Activated CD4-positive, alpha-beta T cell treated with anti-CD3 and anti-CD28 coated beads for 36 hours (primary cell): ENCODE measurements around the gene SLC7A6. TPM values are rescaled to one million over a fixed set of nuclear protein-coding genes. Genes with fewer than 3 reads are reported as not detected.

Source experiments
- ATAC-seq: fragments of 200-7000 bp; cut with Tn5 transposase; one replicate; pipeline ENCODE4 v1.10.0; 2021; ENCODE audit warnings: mild to moderate bottlenecking, moderate library complexity
- CTCF ChIA-PET: fragments of 350-600 bp; sonication (Branson Sonifier 250); formaldehyde crosslinking; loops from one replicate; lab custom pipeline; 2021; ENCODE audit warnings: antibody characterized with exemption; lab: Charles Lee
- POLR2A ChIA-PET: fragments of 350-600 bp; sonication (Branson Sonifier 250); formaldehyde crosslinking; loops from one replicate; lab custom pipeline; 2021; ENCODE audit warnings: antibody characterized with exemption, inconsistent platforms; lab: Charles Lee
- DNase-seq: peaks from one replicate; pipeline ENCODE4 v3.0.0-alpha.2; 2020
- H3K27ac Mint-ChIP-seq: one replicate; pipeline ENCODE4 v1.8.0; 2021; ENCODE audit warnings: mixed read lengths
- H3K27me3 Mint-ChIP-seq: one replicate; pipeline ENCODE4 v1.8.0; 2021; ENCODE audit warnings: mixed read lengths
- H3K36me3 Mint-ChIP-seq: one replicate; pipeline ENCODE4 v1.8.0; 2021; ENCODE audit warnings: low read depth, mixed read lengths
- H3K4me1 Mint-ChIP-seq: one replicate; pipeline ENCODE4 v1.8.0; 2021; ENCODE audit warnings: mixed read lengths
- H3K4me3 Mint-ChIP-seq: one replicate; pipeline ENCODE4 v1.8.0; 2021; ENCODE audit warnings: mild to moderate bottlenecking, moderate library complexity, mixed read lengths
- H3K9me3 Mint-ChIP-seq: one replicate; pipeline ENCODE4 v1.8.0; 2021; ENCODE audit warnings: low read depth, mixed read lengths
- intact Hi-C, 2 experiments: fragments of 100-400 bp; cut with DNase I in 1 of 2; cut with micrococcal nuclease in 1 of 2; formaldehyde crosslinking; loops; one replicate each; pipeline versions ENCODE4 v1.14.2 to v1.15.1; 2022 to 2024; cut with DNase I, micrococcal nuclease
- total RNA-seq, 2 experiments: library from RNA; stranded (reverse); gene quantifications; one replicate each; pipeline ENCODE4 v1.2.3, GENCODE V29; 2021

The SLC7A6 gene
- total RNA-seq, 2 experiments from 2014 or later: 55.7 to 58.7 TPM

DNA sequence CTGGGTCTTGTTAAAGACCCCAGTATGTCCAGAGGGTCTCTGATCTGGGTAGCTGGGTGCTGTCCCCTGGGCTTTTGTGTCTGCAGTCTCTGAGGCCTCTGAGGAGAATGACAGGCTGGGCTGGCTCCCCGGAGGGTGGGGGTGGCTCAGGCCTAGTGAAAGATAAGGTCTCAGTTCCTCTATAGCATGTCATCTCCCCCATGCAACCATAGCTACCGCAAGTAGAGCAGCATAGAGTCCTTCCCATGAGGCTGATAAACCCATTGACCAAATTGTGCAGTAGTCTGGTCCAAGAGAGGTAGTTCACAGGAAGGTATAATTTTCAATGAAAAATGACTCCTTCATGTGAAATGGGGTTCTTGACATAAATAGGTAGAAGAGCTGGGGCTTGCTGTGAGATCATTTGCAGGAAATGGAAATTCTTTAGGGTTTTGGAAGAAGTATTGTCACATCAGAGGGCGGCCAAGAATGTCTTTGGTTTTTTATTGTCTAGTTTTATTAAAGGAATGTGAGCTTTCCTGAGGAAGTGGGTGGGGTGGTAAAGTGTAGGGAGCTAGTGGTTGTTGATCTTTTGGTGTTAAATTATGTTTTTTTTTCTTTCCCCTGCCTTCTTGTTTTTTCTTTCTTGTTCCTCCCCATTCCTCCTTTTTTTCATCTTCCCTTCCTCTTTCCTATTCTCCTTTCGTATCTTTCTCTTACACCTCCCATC, 25.4 kb downstream of the SLC7A6 start:
- no peaks in the 10 kb centered on the region for H3K9me3 Mint-ChIP-seq
- intact Hi-C loops: loop anchor here (1.0 to 2.0 kb wide), 3 partner anchors 14 to 25 kb away; partner anchors contain the start of gene SLC7A6 (in 1 of the 2)
- H3K36me3 Mint-ChIP-seq: peaks cover 62% of the 10 kb centered on the region
- H3K4me3 Mint-ChIP-seq: peak overlapping the region; percentile 0
- ChIA-PET CTCF (interaction anchor here (0.6 to 7.7 kb wide), 19 partner anchors 10 to 1063 kb away, joined by 3 to 54 read pairs (median 6); partner anchors contain the start of genes PRMT7, SLC7A6 and SLC7A6OS), POLR2A (interaction anchor here (0.6 to 2.3 kb wide), 7 partner anchors 8 to 29 kb away, joined by 3 to 11 read pairs (median 4); partner anchors contain the start of gene SLC7A6)
- peaks cover 83% of the 10 kb centered on the region for H3K4me1 Mint-ChIP-seq
- H3K27ac Mint-ChIP-seq: peak overlapping the region; percentile 96
- no peaks in the 10 kb centered on the region for H3K27me3 Mint-ChIP-seq
- ATAC-seq: peak; percentile 77
- peak; percentile 79 for DNase-seq

DNA sequence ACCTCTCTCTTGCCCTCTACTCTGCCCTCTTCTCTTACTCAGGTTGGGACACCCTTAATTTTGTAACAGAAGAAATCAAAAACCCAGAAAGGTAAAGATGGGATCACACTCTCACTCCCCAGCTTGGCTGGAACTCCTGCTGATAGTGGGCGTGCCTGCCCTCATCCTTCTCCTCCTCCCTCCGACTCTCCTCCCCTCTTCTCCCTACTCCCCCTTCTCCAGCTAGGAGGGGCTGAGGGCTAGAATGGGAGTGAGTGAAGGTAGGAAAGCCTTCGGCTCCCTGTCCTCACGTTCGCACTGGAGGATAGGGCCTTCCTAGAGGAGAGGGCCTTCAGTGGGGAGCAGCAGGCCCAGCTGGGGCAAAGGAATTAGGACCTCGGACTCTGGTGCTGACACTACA, 26.1 kb downstream of the SLC7A6 start:
- Mint-ChIP-seq H3K4me3 (no peak overlapping the region), H3K27ac (peak overlapping the region; percentile 96), H3K4me1 (peaks cover 76% of the 10 kb centered on the region), H3K9me3 (no peaks in the 10 kb centered on the region), H3K36me3 (peaks cover 62% of the 10 kb centered on the region), H3K27me3 (no peaks in the 10 kb centered on the region)
- POLR2A ChIA-PET: interaction anchor here (0.5 to 2.3 kb wide), 6 partner anchors 9 to 26 kb away, joined by 3 to 11 read pairs (median 3); partner anchors contain the start of gene SLC7A6
- DNase-seq: no peak
- ATAC-seq: no peak
- CTCF ChIA-PET: interaction anchor here (0.9 to 7.7 kb wide), 13 partner anchors 10 to 54 kb away, joined by 3 to 54 read pairs (median 11); partner anchors contain the start of genes PRMT7, SLC7A6 and SLC7A6OS
- intact Hi-C loops: no loop called here

DNA sequence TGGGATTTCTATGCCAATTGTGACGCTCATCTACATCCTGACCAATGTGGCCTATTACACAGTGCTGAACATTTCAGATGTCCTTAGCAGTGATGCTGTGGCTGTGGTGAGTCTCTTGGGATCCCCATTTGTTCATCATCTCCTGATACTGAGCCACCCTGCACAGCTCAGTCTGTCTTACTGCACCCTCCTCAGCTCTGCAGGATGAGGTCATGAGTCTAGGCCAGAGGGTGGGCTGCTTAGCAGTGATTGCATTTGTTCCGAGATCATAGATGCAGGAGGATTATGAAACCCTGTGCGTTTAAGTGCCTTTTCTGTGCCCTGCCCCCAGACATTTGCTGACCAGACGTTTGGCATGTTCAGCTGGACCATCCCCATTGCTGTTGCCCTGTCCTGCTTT, 26.9 kb downstream of the SLC7A6 start:
- H3K27me3 Mint-ChIP-seq: no peaks in the 10 kb centered on the region
- peak overlapping the region; percentile 96 for H3K27ac Mint-ChIP-seq
- peaks cover 64% of the 10 kb centered on the region for H3K36me3 Mint-ChIP-seq
- intact Hi-C loops: no loop called here
- ChIA-PET POLR2A (interaction anchor here (1.3 kb wide), 1 partner anchor 20 kb away, joined by 6 read pairs; the partner anchor contains the start of genes PRMT7 and SLC7A6OS), CTCF (interaction anchor here (0.6 to 7.7 kb wide), 11 partner anchors 8 to 61 kb away, joined by 3 to 54 read pairs (median 6); partner anchors contain the start of gene SLC7A6)
- peaks cover 68% of the 10 kb centered on the region for H3K4me1 Mint-ChIP-seq
- H3K4me3 Mint-ChIP-seq: no peak overlapping the region
- no peaks in the 10 kb centered on the region for H3K9me3 Mint-ChIP-seq
- DNase-seq: no peak
- ATAC-seq: no peak

DNA sequence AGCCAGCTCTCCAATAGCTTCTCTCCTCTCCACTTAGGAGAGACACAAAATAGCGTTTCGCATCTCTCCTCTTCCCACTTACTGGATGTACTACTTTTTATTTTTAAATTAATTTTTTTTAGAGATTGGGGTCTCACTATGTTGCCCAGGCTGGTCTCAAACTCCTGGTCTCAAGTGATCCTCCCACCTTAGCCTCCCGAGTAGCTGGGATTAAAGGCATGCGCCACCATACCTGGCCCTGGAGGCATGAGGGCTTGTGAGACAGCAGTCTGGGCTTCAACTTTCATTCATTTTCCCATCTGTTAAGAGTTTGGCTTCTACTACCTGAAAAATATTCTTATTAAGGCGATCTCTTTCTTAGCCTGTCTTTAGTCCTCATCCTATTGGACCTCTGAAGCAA, 28.1 kb downstream of the SLC7A6 start:
- Mint-ChIP-seq H3K27ac (peak overlapping the region; percentile 96), H3K27me3 (no peaks in the 10 kb centered on the region), H3K9me3 (no peaks in the 10 kb centered on the region), H3K4me3 (no peak overlapping the region), H3K4me1 (peaks cover 56% of the 10 kb centered on the region), H3K36me3 (peaks cover 61% of the 10 kb centered on the region)
- intact Hi-C loops: no loop called here
- ATAC-seq (no peak), DNase-seq (no peak)
- CTCF ChIA-PET: interaction anchor here (0.6 to 7.7 kb wide), 8 partner anchors 8 to 31 kb away, joined by 3 to 54 read pairs (median 8); partner anchors contain the start of gene SLC7A6
- POLR2A ChIA-PET: interaction anchor here (1.3 kb wide), 1 partner anchor 19 kb away, joined by 6 read pairs; the partner anchor contains the start of genes PRMT7 and SLC7A6OS

DNA sequence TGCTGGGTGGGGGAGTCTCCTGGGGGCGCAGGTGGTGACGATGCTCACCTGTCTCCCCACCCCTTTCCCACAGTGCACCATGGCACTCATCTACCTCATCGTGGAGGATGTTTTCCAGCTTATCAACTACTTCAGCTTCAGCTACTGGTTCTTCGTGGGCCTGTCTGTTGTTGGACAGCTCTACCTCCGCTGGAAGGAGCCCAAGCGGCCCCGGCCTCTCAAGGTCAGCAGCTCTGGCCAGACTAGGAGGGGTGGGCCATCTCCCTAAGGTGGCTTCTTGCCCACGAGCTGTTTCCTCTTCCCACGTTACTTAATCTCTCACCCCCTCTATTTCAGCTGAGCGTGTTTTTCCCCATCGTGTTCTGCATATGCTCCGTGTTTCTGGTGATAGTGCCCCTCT, 32.0 kb downstream of the SLC7A6 start:
- no peaks in the 10 kb centered on the region for H3K9me3 Mint-ChIP-seq
- no peak for ATAC-seq
- H3K27me3 Mint-ChIP-seq: no peaks in the 10 kb centered on the region
- peaks cover 26% of the 10 kb centered on the region for H3K4me1 Mint-ChIP-seq
- DNase-seq: no peak
- intact Hi-C loops: no loop called here
- H3K36me3 Mint-ChIP-seq: peaks cover 67% of the 10 kb centered on the region
- POLR2A ChIA-PET: no interaction called here
- no peak overlapping the region for H3K4me3 Mint-ChIP-seq
- CTCF ChIA-PET: interaction anchor here (1.0 to 7.7 kb wide), 4 partner anchors 10 to 204 kb away, joined by 3 to 54 read pairs (median 4); no protein-coding TSS in a partner anchor
- H3K27ac Mint-ChIP-seq: peak overlapping the region; percentile 37

- H3K9me3 Mint-ChIP-seq: no peaks in the 10 kb centered on the region
- POLR2A ChIA-PET: no interaction called here
- DNase-seq (no peak), ATAC-seq (no peak)
- intact Hi-C loops: no loop called here
- CTCF ChIA-PET: interaction anchor here (0.9 to 7.7 kb wide), 5 partner anchors 10 to 35 kb away, joined by 3 to 54 read pairs (median 3); partner anchors contain the start of gene SLC7A6
- H3K27me3 Mint-ChIP-seq: no peaks in the 10 kb centered on the region
- H3K27ac Mint-ChIP-seq: peak overlapping the region; percentile 37
- no peak overlapping the region for H3K4me3 Mint-ChIP-seq
- H3K36me3 Mint-ChIP-seq: peaks cover 65% of the 10 kb centered on the region
- peaks cover 24% of the 10 kb centered on the region for H3K4me1 Mint-ChIP-seq
These were observed 32.4 kb downstream of the SLC7A6 start for GRCh38 chr16:68296693-68297092.

- ATAC-seq (no peak), DNase-seq (no peak)
- CTCF ChIA-PET: interaction anchor here (0.9 to 3.8 kb wide), 2 partner anchors 11 to 37 kb away, joined by 4 to 17 read pairs; no protein-coding TSS in a partner anchor
- Mint-ChIP-seq H3K36me3 (peaks cover 70% of the 10 kb centered on the region), H3K9me3 (no peaks in the 10 kb centered on the region), H3K4me1 (peaks cover 19% of the 10 kb centered on the region), H3K4me3 (no peak overlapping the region), H3K27ac (peak overlapping the region; percentile 15), H3K27me3 (no peaks in the 10 kb centered on the region)
- intact Hi-C loops: no loop called here
- POLR2A ChIA-PET: no interaction called here
These were observed 33.6 kb downstream of the SLC7A6 start for GRCh38 chr16:68297908-68298307.

- Mint-ChIP-seq H3K4me3 (no peak overlapping the region), H3K27me3 (no peaks in the 10 kb centered on the region), H3K27ac (no peak overlapping the region), H3K9me3 (no peaks in the 10 kb centered on the region), H3K36me3 (peaks cover 71% of the 10 kb centered on the region), H3K4me1 (peaks cover 17% of the 10 kb centered on the region)
- intact Hi-C loops: no loop called here
- CTCF ChIA-PET: interaction anchor here (0.9 to 3.8 kb wide), 2 partner anchors 11 to 37 kb away, joined by 4 to 17 read pairs; no protein-coding TSS in a partner anchor
- POLR2A ChIA-PET: no interaction called here
- ATAC-seq: no peak
- no peak for DNase-seq
These were observed 34.0 kb downstream of the SLC7A6 start for GRCh38 chr16:68298312-68298711.

DNA sequence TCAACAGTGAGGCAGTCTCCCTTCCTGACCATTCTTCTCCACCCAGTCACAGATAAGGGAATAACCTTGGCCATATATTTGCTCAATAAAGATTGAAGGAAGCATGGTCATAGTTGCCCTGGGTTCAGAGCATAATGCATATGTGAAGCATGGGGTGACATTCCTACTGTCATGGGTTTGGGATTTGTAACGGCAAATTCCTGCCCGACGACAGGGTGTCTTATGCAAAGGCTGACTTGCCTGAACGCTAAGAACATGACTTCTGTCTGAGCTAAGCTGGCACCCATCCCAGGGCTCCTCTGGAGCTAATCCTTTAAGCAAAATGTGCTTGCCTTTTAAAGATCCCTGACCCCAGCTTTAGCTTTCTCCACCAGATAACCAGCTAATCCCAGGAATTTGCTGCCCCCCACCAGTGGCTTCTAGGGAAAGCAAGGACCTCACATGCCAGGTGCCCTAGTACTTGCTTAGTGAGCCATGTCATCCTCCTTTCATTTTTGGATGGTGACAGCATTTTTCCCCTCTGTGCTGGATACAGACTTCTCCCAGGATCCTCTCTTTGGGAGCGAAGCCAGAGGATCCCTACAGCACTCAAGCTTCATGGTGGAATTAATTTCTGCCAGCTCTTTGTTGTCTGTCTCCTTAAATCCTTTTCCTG, 34.7 kb downstream of the SLC7A6 start:
- ChIA-PET POLR2A (no interaction called here), CTCF (interaction anchor here (0.8 to 3.8 kb wide), 4 partner anchors 9 to 38 kb away, joined by 3 to 17 read pairs (median 4); no protein-coding TSS in a partner anchor)
- Mint-ChIP-seq H3K9me3 (no peaks in the 10 kb centered on the region), H3K27me3 (no peaks in the 10 kb centered on the region), H3K27ac (peak overlapping the region; percentile 55), H3K4me3 (no peak overlapping the region), H3K36me3 (peaks cover 75% of the 10 kb centered on the region), H3K4me1 (peaks cover 13% of the 10 kb centered on the region)
- DNase-seq (no peak), ATAC-seq (no peak)
- intact Hi-C loops: no loop called here

GRCh38 chr16:68299571-68300453, 35.5 kb downstream of the SLC7A6 start:
- H3K27ac Mint-ChIP-seq: peak overlapping the region; percentile 56
- no peak for ATAC-seq
- intact Hi-C loops: no loop called here

More at GRCh38 chr16:68299571-68300453, 35.5 kb downstream of the SLC7A6 start:
- Mint-ChIP-seq H3K36me3 (peaks cover 71% of the 10 kb centered on the region), H3K27me3 (no peaks in the 10 kb centered on the region), H3K4me1 (peaks cover 13% of the 10 kb centered on the region), H3K4me3 (no peak overlapping the region), H3K9me3 (no peaks in the 10 kb centered on the region)
- no peak for DNase-seq
- POLR2A ChIA-PET: interaction anchor here (1.0 to 1.4 kb wide), 2 partner anchors 10 to 11 kb away, joined by 3 to 5 read pairs; partner anchors contain the start of genes PRMT7 and SLC7A6OS
- CTCF ChIA-PET: interaction anchor here (0.5 to 3.8 kb wide), 14 partner anchors 8 to 316 kb away, joined by 3 to 17 read pairs (median 4); partner anchors contain the start of genes PRMT7, SLC7A6 and SLC7A6OS
